ENCODE measurements around the gene ADM5. TPM values are rescaled to one million over a fixed set of nuclear protein-coding genes. Genes with fewer than 3 reads are reported as not detected.

Gene ADM5
- total RNA-seq, 8 experiments from 2014 or later, result 0.66 to 5.2 (median 2.1) TPM

- H3K4me3 ChIP-seq, result no peak overlapping the region
- in situ Hi-C loops (cut with MboI; ENCODE audit: low pct_unique_long_range_greater_than_20kb in 2 of 9, low sequenced_read_pairs in 9 of 9, unreplicated experiment in 9 of 9), result no loop called here
- H3K4me1 ChIP-seq (replicated peaks in 1 of 2), result no peaks in the 10 kb centered on the region
- H3K27ac ChIP-seq, result no peak overlapping the region
- WGBS, 10 experiments, result 100% methylated on average over 1 of the region's 1 CpG; no CpG with 5 or more reads in 7 of the 10 experiments
- ATAC-seq (replicated peaks in 6 of 8), result no peak
Measured at GRCh38 chr19:49739098-49739497, 49.7 kb downstream of the ADM5 start.

- H3K4me3 ChIP-seq, result no peak overlapping the region
- no peak for ATAC-seq (replicated peaks in 6 of 8)
- no peaks in the 10 kb centered on the region for H3K4me1 ChIP-seq (replicated peaks in 1 of 2)
- in situ Hi-C loops (cut with MboI; ENCODE audit: low pct_unique_long_range_greater_than_20kb in 2 of 9, low sequenced_read_pairs in 9 of 9, unreplicated experiment in 9 of 9), result no loop called here
- WGBS, 10 experiments, result 100% methylated on average over 2 to 3 of the region's 10 CpGs; no CpG with 5 or more reads in 7 of the 10 experiments
- no peak overlapping the region for H3K27ac ChIP-seq
Measured at GRCh38 chr19:49739933-49740332, 50.5 kb downstream of the ADM5 start.

Other genes starting within 250 kb of the ADM5 start
- 1 to 10 TPM in 2 of 8 experiments, under 1 TPM in 5, not detected in 1; 0.16 to 1.9 (median 0.71) TPM for gene SLC17A7, start 248.1 kb upstream of the ADM5 start, total RNA-seq
- gene PIH1D1, start 237.8 kb upstream of the ADM5 start, total RNA-seq, result 10 to 100 TPM; 53.1 to 94.9 (median 76.4) TPM
- gene ALDH16A1, start 236.4 kb upstream of the ADM5 start, total RNA-seq, result 10 to 100 TPM in 4 of 8 experiments, 1 to 10 TPM in 4; 3.6 to 26.2 (median 10.8) TPM
- 1 to 10 TPM in 5 of 8 experiments, under 1 TPM in 3; 0.22 to 8.7 (median 1.4) TPM for gene FLT3LG, start 215.4 kb upstream of the ADM5 start, total RNA-seq
- gene RPL13A, start 202.0 kb upstream of the ADM5 start, total RNA-seq, result 1,000 to 10,000 TPM; 2,225 to 4,117 (median 3,221) TPM
- 1,000 to 10,000 TPM; 2,973 to 6,174 (median 3,870) TPM for gene RPS11, start 193.2 kb upstream of the ADM5 start, total RNA-seq
- gene FCGRT, start 176.9 kb upstream of the ADM5 start, total RNA-seq, result 10 to 100 TPM in 4 of 8 experiments, 1 to 10 TPM in 4; 2.2 to 70.6 (median 27.8) TPM
- 10 to 100 TPM in 2 of 8 experiments, 1 to 10 TPM in 6; 2.0 to 13.2 (median 6.4) TPM for gene RCN3, start 161.6 kb upstream of the ADM5 start, total RNA-seq
- gene NOSIP, start 109.0 kb upstream of the ADM5 start, total RNA-seq, result 100 to 1,000 TPM in 2 of 8 experiments, 10 to 100 TPM in 6; 61.7 to 145 (median 76.6) TPM
- gene PRRG2, start 108.3 kb upstream of the ADM5 start, total RNA-seq, result 1 to 10 TPM in 1 of 8 experiments, under 1 TPM in 7; 0.21 to 1.1 (median 0.60) TPM
- 10 to 100 TPM in 3 of 8 experiments, 1 to 10 TPM in 5; 3.3 to 18.8 (median 7.5) TPM for gene PRR12, start 98.4 kb upstream of the ADM5 start, total RNA-seq
- gene RRAS, start 49.5 kb upstream of the ADM5 start, total RNA-seq, result 10 to 100 TPM in 4 of 8 experiments, 1 to 10 TPM in 2, under 1 TPM in 2; 0.79 to 35.2 (median 7.5) TPM
- 10 to 100 TPM; 10.1 to 33.0 (median 20.1) TPM for gene SCAF1, start 47.4 kb upstream of the ADM5 start, total RNA-seq
- 100 to 1,000 TPM in 1 of 8 experiments, 10 to 100 TPM in 7; 40.8 to 110 (median 53.4) TPM for gene IRF3, start 23.7 kb upstream of the ADM5 start, total RNA-seq
- gene BCL2L12, start 23.7 kb upstream of the ADM5 start, total RNA-seq, result 10 to 100 TPM in 3 of 8 experiments, 1 to 10 TPM in 5; 5.3 to 34.6 (median 8.2) TPM
- gene PRMT1, start 12.3 kb upstream of the ADM5 start, total RNA-seq, result 100 to 1,000 TPM; 190 to 369 (median 229) TPM
- 10 to 100 TPM in 6 of 8 experiments, 1 to 10 TPM in 2; 4.7 to 65.7 (median 36.3) TPM for gene CPT1C, start 1.5 kb downstream of the ADM5 start, total RNA-seq
- 1 to 10 TPM in 1 of 8 experiments, under 1 TPM in 2, not detected in 5; 0.19 to 1.6 (median 0.70) TPM for gene TSKS, start 73.7 kb downstream of the ADM5 start, total RNA-seq
- gene AP2A1, start 77.4 kb downstream of the ADM5 start, total RNA-seq, result 10 to 100 TPM; 58.6 to 76.4 (median 71.7) TPM
- 10 to 100 TPM in 7 of 8 experiments, 1 to 10 TPM in 1; 9.9 to 27.1 (median 16.2) TPM for gene FUZ, start 123.7 kb downstream of the ADM5 start, total RNA-seq
- 10 to 100 TPM; 16.4 to 38.0 (median 24.5) TPM for gene MED25, start 128.7 kb downstream of the ADM5 start, total RNA-seq
- gene PTOV1, start 161.6 kb downstream of the ADM5 start, total RNA-seq, result 100 to 1,000 TPM in 7 of 8 experiments, 10 to 100 TPM in 1; 60.1 to 215 (median 135) TPM
- 10 to 100 TPM; 22.8 to 85.2 (median 29.9) TPM for gene PNKP, start 178.0 kb downstream of the ADM5 start, total RNA-seq
- 10 to 100 TPM in 7 of 8 experiments, 1 to 10 TPM in 1; 8.2 to 59.3 (median 18.3) TPM for gene AKT1S1, start 187.8 kb downstream of the ADM5 start, total RNA-seq
- gene TBC1D17, start 188.1 kb downstream of the ADM5 start, total RNA-seq, result 10 to 100 TPM; 14.3 to 31.0 (median 19.8) TPM
- gene IL4I1, start 207.3 kb downstream of the ADM5 start, total RNA-seq, result under 1 TPM; 0.21 to 0.99 (median 0.35) TPM
- gene ATF5, start 239.6 kb downstream of the ADM5 start, total RNA-seq, result 100 to 1,000 TPM in 2 of 8 experiments, 10 to 100 TPM in 6; 16.7 to 141 (median 52.8) TPM
- 10 to 100 TPM; 26.2 to 67.4 (median 31.6) TPM for gene NUP62, start 239.9 kb downstream of the ADM5 start, total RNA-seq

All from motor neuron (in vitro differentiated cells).